Stimulated activated CD8-positive, alpha-beta memory T cell treated with anti-CD3 and anti-CD28 coated beads, Interleukin-12 subunit alpha, Interleukin-12 subunit beta, amount 100 ng/mL, for 1 hour (primary cell): Measurements from ENCODE around the gene THSD4.
"Not testable (repeated sequence)": the region's sequence is repeated elsewhere in the genome, so short reads cannot be mapped to it uniquely, and the experiment has no call there.

Experiments used
- DNase-seq: peaks from one replicate; pipeline ENCODE4 v3.0.0-alpha.2; 2020; ENCODE audit warnings: low read depth

Gene THSD4

DNA sequence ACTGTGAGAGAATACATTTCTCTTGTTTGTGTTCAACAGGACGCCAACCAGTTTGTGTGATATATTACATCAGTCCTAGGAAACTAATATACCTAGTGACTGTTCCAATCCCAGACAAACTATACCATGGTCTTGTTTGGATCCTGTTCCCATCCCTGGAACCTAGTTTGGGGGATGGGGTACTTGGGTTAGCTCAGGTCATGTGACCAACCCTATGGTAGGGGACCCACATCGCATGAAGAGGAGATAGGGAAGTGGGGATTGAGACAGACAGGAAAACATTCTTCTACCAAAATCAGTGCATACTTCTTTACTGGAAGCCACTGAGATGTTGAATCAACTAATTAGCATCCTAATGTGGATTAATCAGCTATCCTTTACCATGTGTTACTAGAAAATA is 146.1 kb downstream of the THSD4 start:
- DNase-seq, result no peak

GRCh38 chr15:71261909-71262308 is 146.6 kb downstream of the THSD4 start:
- no peak for DNase-seq

GRCh38 chr15:71262599-71262998 is 147.3 kb downstream of the THSD4 start:
- DNase-seq, result no peak

GRCh38 chr15:71265606-71266005 is 150.3 kb downstream of the THSD4 start:
- not testable (repeated sequence) for DNase-seq

DNA sequence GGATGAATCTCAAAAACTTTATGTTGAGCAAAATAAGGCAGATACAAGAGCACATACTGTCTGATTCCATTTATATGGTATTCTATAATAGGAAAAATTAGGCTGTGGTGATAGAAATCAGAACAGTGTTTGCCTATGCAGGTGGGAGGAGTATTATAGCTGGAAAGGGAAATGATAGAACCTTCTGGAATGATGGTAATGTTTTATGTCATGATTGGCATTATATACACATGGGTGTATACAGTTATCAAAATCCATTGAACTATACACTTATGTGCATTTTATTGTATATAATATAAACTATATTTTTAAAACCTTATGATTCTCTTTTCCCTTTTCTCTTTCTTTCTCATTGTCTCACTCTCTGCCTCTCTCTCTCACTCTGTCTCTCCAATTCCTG is 156.1 kb downstream of the THSD4 start:
- DNase-seq, result no peak

GRCh38 chr15:71272932-71273331 is 157.7 kb downstream of the THSD4 start:
- DNase-seq, result no peak

- no peak for DNase-seq
Observed at GRCh38 chr15:71273731-71274447, 158.6 kb downstream of the THSD4 start.

GRCh38 chr15:71274448-71274798 is 159.2 kb downstream of the THSD4 start:
- DNase-seq, result no peak

GRCh38 chr15:71275098-71275497 is 159.8 kb downstream of the THSD4 start:
- DNase-seq, result no peak

GRCh38 chr15:71275566-71276335 is 160.5 kb downstream of the THSD4 start:
- no peak for DNase-seq

DNA sequence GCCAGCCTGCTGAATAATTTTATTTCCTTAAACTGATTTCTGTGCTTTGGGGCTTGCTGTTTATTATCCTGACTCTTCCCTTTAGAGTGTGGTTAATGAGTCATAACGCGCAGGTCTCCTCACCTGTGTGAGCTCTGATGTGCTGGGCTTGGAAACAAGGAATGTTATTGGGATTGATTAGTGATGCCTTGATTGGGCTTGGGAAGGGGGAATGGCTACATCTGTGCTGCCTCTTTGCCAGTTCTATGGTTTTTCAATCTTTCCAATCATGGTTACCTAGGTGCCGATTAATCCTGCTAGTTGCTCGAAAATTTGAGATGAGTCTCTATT is 161.0 kb downstream of the THSD4 start:
- no peak for DNase-seq

GRCh38 chr15:71278989-71279756 is 163.9 kb downstream of the THSD4 start:
- DNase-seq, result no peak

DNA sequence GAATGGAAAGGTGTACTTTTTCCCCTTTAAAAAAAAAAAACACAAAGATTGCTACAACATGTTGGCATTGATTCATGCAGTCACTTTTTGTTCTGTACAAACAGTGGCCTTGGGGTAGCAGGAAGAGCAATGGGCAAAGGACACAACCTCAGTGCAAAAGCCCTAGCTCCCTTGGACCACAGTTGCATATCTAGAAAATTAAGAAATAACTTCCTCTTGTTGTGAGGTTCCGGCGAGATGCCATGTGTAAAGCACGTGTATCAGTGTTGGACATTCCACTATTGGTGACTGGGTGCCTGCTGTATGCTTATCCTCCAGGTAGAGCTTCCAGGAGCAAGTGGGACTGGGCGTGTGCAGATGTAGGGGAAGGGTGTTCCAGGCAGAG is 164.5 kb downstream of the THSD4 start:
- no peak for DNase-seq

DNA sequence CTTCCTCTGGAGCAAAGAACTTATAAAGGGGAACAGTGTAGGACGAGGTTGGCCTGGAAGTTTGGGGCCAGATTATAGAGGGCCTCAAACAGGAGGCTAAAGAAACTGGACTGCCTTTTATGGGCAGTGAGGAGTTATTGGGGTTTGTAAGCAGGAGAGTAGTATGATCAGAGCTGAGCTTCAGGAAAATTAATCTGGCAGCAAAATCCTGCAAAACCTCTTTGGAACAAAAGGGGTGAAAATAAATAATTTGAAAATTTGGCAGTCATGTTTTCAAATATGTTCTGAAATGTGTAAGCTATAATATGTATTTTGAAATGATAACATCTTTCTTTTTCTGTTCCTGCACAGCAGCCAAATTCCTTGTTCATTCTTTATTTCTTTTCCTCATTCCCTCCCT is 164.9 kb downstream of the THSD4 start:
- DNase-seq, result no peak

GRCh38 chr15:71281256-71281655 is 166.0 kb downstream of the THSD4 start:
- DNase-seq, result no peak

DNA sequence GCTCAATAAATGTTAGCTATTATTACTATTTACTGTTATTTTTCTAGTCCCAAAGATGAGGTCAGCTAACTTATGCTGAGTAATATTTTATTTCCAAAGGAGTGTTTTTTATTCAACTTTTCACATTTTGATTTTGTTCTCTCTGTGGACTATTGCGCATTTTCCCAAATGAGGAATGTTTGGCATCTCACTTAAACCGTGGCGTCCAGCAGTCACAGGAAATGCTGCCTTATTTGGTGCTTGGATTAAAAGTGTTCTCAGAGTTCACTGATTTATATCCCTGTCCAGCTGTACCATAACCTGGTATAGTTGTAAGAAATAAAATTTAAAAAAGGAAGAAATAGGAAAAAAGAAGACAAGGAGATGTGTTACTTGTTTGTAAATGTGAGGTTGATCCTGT is 166.8 kb downstream of the THSD4 start:
- no peak for DNase-seq

- no peak for DNase-seq
Observed at GRCh38 chr15:71288348-71288955, 173.2 kb downstream of the THSD4 start.

DNA sequence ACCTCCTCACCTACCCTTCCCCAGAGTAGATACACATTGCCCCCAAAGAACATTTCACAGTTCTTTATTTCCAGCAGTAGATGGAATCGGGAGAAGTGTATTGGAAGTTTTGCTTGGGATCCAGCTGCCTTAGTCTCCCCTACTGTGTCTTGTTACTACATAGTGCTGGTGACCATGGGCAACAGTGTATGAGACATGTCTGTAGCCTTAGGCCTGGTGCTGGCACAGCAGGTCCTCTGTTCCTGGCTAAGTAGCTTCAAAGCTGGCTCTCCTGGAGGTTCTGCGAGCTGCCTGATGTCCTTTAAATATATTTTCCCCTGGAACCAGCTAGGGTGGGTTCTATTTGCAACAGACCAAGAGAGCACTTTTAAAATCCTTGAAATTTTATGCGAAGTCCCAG is 174.7 kb downstream of the THSD4 start:
- DNase-seq, result no peak

- DNase-seq, result no peak
Observed at GRCh38 chr15:71290881-71291635, 175.8 kb downstream of the THSD4 start.

DNA sequence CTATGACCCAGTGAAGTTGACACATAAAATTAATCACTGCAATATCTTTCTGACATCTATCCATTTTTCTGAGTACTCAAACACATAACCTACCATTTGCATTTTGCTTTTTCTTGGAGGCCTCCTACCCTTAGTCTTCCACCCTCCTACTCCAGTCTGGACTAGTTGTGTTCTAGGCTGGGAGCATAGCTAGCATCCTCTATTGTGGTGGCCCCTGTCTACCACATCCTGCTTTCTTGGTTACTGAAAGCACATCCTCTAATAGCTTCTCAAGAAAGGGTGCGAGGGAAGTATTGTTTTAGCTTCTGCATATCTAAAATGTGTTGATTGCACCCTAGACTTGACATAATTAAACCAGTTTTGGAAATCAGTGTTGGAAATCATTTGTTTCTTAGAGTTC is 176.5 kb downstream of the THSD4 start:
- DNase-seq, result no peak

GRCh38 chr15:71293723-71294122 is 178.5 kb downstream of the THSD4 start:
- DNase-seq, result no peak
